HG03354 (cell line): ENCODE measurements around the gene TRIOBP.
A peak's percentile ranks its signal among the peaks of the same experiment; 100 is the strongest.

Experiments
- ATAC-seq: cut with Tn5 transposase; IDR thresholded peaks from one replicate; pipeline ENCODE4 v1.9.1; 2021; ENCODE audit warnings: mild to moderate bottlenecking; ENCODE audit not compliant: unreplicated experiment, poor library complexity, severe bottlenecking

Gene TRIOBP

DNA sequence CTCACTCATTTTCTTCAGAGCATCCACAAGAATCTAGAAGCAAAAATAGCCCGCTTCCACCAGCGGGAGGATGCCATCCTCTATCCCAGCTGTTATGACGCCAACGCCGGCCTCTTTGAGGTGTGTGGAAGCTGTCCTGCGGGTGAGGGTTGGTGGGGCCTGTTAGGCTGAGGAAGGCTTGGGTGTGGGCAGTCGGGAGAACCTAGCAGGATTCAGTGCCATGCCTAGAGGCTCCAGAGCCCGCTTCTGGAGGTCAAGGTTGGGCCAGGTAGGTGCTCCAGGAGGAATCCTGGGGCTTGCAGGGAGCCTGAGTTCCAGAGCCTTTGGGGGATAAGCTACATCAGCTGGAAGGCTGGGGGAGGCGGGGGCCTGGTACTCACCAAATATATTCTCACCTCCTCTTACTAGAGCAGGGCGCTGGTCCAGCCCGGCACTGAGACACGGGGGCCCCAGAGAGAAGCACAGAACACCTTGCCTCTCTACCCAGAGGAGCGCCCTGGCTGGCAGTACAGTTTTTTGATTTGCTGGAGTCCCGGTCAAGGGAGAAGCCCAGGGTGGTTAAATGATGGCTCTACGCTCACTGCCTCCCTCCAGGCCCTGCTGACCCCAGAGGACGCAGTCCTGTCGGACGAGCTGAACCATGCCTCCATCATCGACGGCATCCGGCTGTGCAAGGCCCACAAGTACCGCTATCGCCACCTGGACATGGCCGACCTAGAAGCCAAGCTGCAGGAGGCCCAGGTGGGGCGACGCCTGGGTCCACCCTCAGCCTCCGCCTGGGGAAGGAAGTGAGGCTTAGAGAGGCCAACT, 116.2 kb downstream of the TRIOBP start:
- ATAC-seq, result no peak

DNA sequence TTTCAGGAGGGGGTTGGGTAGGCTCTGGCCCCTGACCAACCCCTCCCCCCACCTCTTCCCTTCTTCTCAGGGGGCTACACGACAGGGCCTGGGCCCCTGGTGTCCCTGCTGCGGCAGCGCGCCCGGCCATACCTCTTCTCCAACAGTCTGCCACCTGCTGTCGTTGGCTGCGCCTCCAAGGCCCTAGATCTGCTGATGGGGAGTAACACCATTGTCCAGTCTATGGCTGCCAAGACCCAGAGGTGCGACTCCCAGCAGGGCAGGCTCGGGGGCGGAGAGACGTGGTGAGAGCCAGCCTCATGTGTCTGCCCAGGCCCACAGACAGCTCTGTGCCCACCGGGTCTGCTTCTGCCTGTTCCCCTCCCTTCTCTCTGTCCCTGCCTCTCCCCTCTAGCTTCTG, 118.7 kb downstream of the TRIOBP start:
- no peak for ATAC-seq

DNA sequence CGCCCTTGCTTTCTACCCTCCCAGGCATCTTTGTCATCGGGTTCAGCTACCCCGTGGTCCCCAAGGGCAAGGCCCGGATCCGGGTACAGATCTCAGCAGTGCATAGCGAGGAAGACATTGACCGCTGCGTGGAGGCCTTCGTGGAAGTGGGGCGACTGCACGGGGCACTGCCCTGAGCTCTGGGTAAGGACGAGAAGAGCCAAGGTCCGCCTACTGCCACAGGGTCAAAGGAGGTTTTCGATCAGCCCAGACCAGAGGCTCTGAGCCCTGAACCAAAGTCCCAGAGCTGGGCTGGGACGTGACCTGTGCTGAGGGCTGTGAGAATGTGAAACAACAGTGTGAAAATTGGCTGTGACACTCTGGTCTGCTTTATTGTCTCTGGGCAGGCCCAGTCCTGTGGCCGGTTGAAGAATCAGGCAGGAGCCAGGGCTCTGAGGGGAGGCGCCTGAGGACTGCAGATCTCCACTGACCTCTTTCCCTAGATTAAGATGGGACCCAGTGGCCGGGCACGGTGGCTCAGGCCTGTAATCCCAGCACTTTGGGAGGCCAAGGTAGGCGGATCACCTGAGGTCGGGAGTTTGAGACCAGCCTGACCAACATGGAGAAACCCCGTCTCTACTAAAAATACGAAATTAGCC, 119.8 kb downstream of the TRIOBP start:
- ATAC-seq, result no peak

DNA sequence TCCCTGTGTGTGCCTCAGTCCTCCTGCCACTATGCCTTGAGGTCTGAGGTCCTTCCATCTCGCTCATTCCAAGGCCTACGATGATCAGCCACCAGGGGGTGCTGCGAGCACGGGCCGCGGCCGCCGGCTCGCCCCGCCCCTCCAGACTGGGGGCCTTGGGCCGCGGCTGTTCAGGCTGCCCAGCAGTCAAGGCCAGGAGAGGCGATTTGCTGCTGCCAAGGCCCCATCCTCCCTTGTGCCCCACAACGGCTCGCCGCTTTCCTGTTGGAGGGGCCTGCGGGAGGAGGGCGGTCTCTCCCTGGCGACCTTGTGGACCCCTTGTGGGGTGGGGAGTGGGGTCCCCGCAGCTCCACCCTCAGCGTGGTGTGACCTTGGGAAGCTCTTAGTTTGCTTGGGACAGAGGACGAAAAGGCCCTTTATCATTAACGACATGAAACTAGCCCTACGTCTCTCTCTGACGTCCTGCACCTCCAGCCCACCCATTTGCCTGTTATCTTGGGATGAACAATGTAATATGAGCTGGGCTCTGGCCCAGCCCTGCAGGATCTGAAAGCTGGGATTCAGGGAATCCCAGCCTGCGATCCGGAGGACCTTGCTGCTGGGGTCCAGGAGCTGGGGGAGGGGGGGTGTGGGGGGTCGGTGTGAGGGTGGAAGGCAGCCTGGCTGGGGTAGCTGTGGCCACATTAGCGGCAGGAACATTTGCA, 121.0 kb downstream of the TRIOBP start:
- peak; percentile 61 for ATAC-seq

DNA sequence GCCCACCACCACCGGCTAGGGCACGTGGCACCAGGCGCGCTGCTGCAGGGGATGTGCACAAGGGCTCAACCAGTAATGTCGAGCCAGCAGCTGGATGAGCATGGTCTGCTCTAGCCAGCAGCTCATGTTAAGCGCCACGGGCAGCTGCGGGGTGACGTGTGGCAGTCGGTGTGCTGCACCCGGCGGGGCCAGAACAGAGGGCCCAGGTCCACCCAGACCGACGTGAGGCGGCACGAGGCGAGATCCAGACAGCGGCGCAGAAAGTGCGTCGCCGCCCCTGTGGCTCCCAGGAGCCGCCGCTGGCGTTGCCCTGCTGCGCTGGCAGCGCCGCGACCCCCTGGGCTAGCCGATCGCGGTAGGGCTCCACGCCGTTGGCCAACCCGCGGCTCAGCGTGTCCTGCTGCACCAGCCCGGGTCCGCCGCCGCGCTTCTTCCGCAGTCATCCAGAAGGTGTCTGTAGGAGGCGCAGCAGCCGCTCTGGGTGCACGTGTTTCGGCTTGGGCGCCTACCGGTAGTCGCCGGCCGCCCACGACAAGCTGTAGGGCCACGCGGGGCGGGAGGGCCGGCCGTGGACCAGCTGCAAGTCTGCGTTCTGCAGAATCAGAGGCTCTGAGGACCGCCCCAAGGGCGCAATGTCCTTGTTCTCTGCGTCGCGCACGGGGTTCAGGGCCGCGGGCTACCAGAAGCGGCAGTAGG, 121.7 kb downstream of the TRIOBP start:
- ATAC-seq, result no peak

DNA sequence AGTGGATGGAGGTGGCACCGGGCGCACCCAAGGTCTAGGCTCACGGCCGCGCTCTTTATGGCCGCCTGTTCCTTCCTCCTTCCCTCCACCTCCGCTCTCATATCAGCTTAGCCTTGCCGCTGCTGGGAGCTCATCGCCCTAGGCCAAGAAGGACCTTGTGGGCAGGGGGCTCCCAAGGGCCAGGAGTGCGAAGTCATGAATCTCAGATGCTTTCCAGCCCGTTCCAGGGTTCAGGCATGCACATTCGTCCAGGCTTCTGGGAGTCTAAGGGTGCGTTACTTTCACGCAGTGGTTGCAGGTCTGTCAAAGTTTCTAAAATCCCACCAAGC, 122.2 kb downstream of the TRIOBP start:
- ATAC-seq, result no peak

DNA sequence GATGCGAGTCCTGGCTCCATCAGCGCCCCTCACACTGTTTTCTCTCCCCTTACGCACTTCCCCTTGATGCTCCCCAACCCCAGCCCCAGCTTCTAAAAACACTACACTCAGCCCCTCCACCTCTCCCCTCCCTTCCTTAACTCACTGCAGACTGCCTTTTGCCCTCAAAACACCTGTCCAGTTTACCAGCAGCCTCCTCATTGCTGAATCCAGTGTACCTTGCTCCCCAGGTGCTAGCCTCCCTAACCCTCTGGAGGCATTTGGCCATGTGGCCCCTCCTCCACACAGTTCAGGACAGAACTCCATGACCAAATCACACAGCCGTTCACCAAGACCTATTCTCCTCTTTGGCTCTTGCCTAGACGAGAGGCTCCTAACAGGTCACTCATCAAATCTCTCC, 123.5 kb downstream of the TRIOBP start:
- ATAC-seq, result no peak

DNA sequence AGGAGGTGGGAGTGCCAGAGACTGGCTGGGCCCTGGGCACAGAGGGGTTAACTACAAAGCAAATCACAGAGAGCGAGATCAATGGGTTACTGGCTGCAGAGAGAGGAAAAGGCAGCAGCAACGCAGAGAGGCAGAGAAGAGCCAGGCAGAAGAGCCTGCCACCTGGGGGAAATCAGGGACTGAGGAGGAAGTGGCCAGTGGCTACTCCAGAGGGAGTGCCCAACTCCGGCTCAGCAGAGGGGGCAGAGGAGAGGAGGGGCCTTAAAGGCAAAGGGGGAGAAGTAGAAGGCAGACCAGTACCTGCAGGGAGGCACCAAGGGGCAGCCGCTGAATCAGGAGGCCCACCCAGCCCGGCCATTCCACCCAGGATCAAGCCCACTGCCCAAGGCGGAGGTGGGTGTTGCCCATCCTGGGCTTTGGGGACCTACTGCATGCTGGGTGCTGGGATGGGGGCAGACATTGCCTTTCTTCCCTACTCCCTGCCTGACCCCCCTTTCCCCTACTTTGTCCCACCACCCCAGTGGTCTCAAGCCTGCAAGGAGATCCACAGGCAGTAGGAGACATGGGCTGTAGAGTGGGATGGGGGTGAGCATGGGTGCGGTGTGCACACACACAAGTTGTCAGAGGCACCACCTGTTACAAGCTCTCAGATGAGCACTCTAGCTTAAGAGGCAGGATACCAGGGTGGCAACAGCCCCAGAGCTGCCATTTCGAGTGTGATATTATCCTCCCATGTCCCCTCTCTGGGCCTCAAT, 125.4 kb downstream of the TRIOBP start:
- no peak for ATAC-seq

DNA sequence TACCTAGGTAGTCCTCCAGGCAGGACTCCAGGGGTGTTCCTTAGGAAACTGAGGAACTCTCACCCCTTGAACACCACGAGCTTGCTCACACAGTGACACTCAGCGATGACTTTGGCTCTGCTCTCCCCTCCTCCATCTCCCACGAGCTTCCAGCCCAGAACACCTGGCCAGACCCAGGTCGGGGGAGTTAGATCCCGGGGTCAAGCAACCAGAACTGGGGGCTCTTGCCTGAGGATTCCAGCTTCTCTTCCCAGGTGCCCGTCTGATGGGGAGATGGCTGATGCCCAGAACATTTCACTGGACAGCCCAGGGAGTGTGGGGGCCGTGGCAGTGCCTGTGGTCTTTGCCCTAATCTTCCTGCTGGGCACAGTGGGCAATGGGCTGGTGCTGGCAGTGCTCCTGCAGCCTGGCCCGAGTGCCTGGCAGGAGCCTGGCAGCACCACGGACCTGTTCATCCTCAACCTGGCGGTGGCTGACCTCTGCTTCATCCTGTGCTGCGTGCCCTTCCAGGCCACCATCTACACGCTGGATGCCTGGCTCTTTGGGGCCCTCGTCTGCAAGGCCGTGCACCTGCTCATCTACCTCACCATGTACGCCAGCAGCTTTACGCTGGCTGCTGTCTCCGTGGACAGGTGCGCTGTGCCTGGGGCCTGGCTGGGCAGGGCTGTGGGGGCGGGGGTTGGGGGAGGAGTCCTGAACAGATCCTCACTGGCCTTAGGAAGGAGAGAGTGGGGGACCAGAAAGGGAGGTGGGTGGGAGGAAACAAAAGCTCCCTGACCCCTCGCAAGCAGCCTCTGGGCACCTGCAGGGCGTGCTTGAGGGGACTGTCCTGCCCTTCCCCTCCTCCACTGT, 126.5 kb downstream of the TRIOBP start, which contains the start of gene GALR3:
GALR3 (plus strand) TSS at position 249 of the 852 bp plus-strand sequence; CDS start at position 274, 25 bp downstream.
- ATAC-seq, result no peak

DNA sequence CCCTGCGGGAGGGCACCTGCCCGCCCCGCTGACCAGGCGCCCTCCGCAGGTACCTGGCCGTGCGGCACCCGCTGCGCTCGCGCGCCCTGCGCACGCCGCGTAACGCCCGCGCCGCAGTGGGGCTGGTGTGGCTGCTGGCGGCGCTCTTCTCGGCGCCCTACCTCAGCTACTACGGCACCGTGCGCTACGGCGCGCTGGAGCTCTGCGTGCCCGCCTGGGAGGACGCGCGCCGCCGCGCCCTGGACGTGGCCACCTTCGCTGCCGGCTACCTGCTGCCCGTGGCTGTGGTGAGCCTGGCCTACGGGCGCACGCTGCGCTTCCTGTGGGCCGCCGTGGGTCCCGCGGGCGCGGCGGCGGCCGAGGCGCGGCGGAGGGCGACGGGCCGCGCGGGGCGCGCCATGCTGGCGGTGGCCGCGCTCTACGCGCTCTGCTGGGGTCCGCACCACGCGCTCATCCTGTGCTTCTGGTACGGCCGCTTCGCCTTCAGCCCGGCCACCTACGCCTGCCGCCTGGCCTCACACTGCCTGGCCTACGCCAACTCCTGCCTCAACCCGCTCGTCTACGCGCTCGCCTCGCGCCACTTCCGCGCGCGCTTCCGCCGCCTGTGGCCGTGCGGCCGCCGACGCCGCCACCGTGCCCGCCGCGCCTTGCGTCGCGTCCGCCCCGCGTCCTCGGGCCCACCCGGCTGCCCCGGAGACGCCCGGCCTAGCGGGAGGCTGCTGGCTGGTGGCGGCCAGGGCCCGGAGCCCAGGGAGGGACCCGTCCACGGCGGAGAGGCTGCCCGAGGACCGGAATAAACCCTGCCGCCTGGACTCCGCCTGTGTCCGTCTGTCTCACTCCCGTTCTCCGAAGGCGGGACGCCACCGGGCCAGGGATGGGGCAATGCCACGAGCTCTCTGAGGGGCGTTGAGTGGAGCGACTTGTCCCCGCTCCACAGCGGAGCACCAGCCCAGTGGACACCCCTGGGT, 128.1 kb downstream of the TRIOBP start:
- no peak for ATAC-seq
